HEK293 (cell line): ENCODE data around the gene DUSP6.

Experiments
- CTCF ChIA-PET: fragments of 350-600 bp; formaldehyde crosslinking; extraction: SDS; loops from one replicate; lab custom pipeline; 2021; ENCODE audit warnings: antibody characterized with exemption; lab: Yijun Ruan, JAX
- POLR2A ChIA-PET: fragments of 300-600 bp; formaldehyde crosslinking; extraction: SDS; loops from one replicate; lab custom pipeline; 2020; ENCODE audit warnings: antibody characterized with exemption, inconsistent platforms; lab: Yijun Ruan, JAX
- H3K27ac ChIP-seq: fragments of 200-500 bp; sonication (Bioruptor generic); 2 replicates; pipeline ENCODE4 v1.5.1; 2014; ENCODE audit warnings: low read depth, low read length, control low read depth, inconsistent platforms; ENCODE audit errors: extremely low read depth
- H3K36me3 ChIP-seq, 2 experiments: fragments of 200-500 bp in 1 of 2; sonication (Bioruptor generic) in 1 of 2; 1 replicate in 1 of 2; 2 replicates in 1 of 2; pipeline ENCODE4 v1.5.1; 2014 to 2017; ENCODE audit warnings: inconsistent platforms in 2 of 2, low read length in 2 of 2; ENCODE audit not compliant: control insufficient read depth in 2 of 2, insufficient read depth in 1 of 2
- H3K4me1 ChIP-seq: fragments of 200-500 bp; sonication (Bioruptor generic); 2 replicates; pipeline ENCODE4 v1.5.1; 2014; ENCODE audit warnings: mild to moderate bottlenecking, low read length, inconsistent platforms; ENCODE audit not compliant: control insufficient read depth, insufficient read depth
- H3K4me3 ChIP-seq: 2 replicates; pipeline ENCODE4 v1.5.1; 2011; ENCODE audit warnings: low read depth, mild to moderate bottlenecking, control low read depth, low read length, moderate library complexity
- H3K9me3 ChIP-seq: fragments of 200-500 bp; sonication (Bioruptor generic); 2 replicates; pipeline ENCODE4 v1.5.1; 2014; ENCODE audit warnings: low read depth, low read length, inconsistent platforms; ENCODE audit not compliant: control insufficient read depth, insufficient read depth
- BCL11B ChIP-seq: fragments of 450-650 bp; formaldehyde crosslinking; IDR thresholded peaks from 2 replicates; pipeline ENCODE4 v1.5.1; 2016; ENCODE audit warnings: low read depth, missing biosample characterization, missing genetic modification characterization
- GLIS2 ChIP-seq: fragments of 450-650 bp; formaldehyde crosslinking; IDR thresholded peaks from 2 replicates; pipeline ENCODE4 v1.5.1; 2016; ENCODE audit warnings: missing biosample characterization, missing genetic modification characterization
- INSM2 ChIP-seq: fragments of 450-650 bp; formaldehyde crosslinking; IDR thresholded peaks from 2 replicates; pipeline ENCODE4 v1.5.1; 2016; ENCODE audit warnings: missing biosample characterization, missing genetic modification characterization
- KLF1 ChIP-seq: fragments of 450-650 bp; formaldehyde crosslinking; IDR thresholded peaks from 2 replicates; pipeline ENCODE4 v1.5.1; 2016; ENCODE audit warnings: missing biosample characterization, missing genetic modification characterization
- KLF7 ChIP-seq: fragments of 450-650 bp; formaldehyde crosslinking; IDR thresholded peaks from 2 replicates; pipeline ENCODE4 v1.5.1; 2016; ENCODE audit warnings: missing biosample characterization, missing genetic modification characterization, borderline replicate concordance
- PATZ1 ChIP-seq: fragments of 450-650 bp; formaldehyde crosslinking; IDR thresholded peaks from 2 replicates; pipeline ENCODE4 v1.5.1; 2016; ENCODE audit warnings: missing biosample characterization, missing genetic modification characterization
- PRDM10 ChIP-seq: fragments of 450-650 bp; formaldehyde crosslinking; IDR thresholded peaks from 2 replicates; pipeline ENCODE4 v1.5.1; 2016; ENCODE audit warnings: missing biosample characterization, missing genetic modification characterization
- PRDM4 ChIP-seq: fragments of 450-650 bp; formaldehyde crosslinking; IDR thresholded peaks from 2 replicates; pipeline ENCODE4 v1.5.1; 2017; ENCODE audit warnings: missing biosample characterization, missing genetic modification characterization
- ZBTB1 ChIP-seq: fragments of 450-650 bp; formaldehyde crosslinking; IDR thresholded peaks from 2 replicates; pipeline ENCODE4 v1.5.1; 2016; ENCODE audit warnings: missing biosample characterization, missing genetic modification characterization
- ZBTB6 ChIP-seq: fragments of 450-650 bp; formaldehyde crosslinking; IDR thresholded peaks from 2 replicates; pipeline ENCODE4 v1.5.1; 2017; ENCODE audit warnings: missing biosample characterization, missing genetic modification characterization
- ZBTB8A ChIP-seq: fragments of 450-650 bp; formaldehyde crosslinking; IDR thresholded peaks from 2 replicates; pipeline ENCODE4 v1.5.1; 2016; ENCODE audit warnings: missing biosample characterization, missing genetic modification characterization
- ZNF132 ChIP-seq: fragments of 450-650 bp; formaldehyde crosslinking; IDR thresholded peaks from 2 replicates; pipeline ENCODE4 v1.5.1; 2017; ENCODE audit warnings: missing biosample characterization, missing genetic modification characterization, borderline replicate concordance
- ZNF16 ChIP-seq: fragments of 450-650 bp; formaldehyde crosslinking; IDR thresholded peaks from 2 replicates; pipeline ENCODE4 v1.5.1; 2016; ENCODE audit warnings: low read depth, missing biosample characterization, missing genetic modification characterization
- ZNF18 ChIP-seq: fragments of 450-650 bp; formaldehyde crosslinking; IDR thresholded peaks from 2 replicates; pipeline ENCODE4 v1.5.1; 2016; ENCODE audit warnings: missing biosample characterization, missing genetic modification characterization
- ZNF2 ChIP-seq: fragments of 450-650 bp; formaldehyde crosslinking; IDR thresholded peaks from 2 replicates; pipeline ENCODE4 v1.5.1; 2016; ENCODE audit warnings: missing biosample characterization, missing genetic modification characterization
- ZNF639 ChIP-seq: fragments of 450-650 bp; formaldehyde crosslinking; IDR thresholded peaks from 2 replicates; pipeline ENCODE4 v1.5.1; 2016; ENCODE audit warnings: missing biosample characterization, missing genetic modification characterization
- ZNF664 ChIP-seq: fragments of 450-650 bp; formaldehyde crosslinking; IDR thresholded peaks from 2 replicates; pipeline ENCODE4 v1.5.1; 2016; ENCODE audit warnings: missing biosample characterization, missing genetic modification characterization

Gene DUSP6

GRCh38 chr12:89319606-89320005 is 32.7 kb downstream of the DUSP6 start:
- Histone ChIP-seq H3K4me1 (peaks cover 9% of the 10 kb centered on the region), H3K27ac (no peak overlapping the region), H3K9me3 (no peaks in the 10 kb centered on the region), H3K36me3 (no peaks in the 10 kb centered on the region)
- POLR2A ChIA-PET = no interaction called here
- CTCF ChIA-PET = no interaction called here
- TF ChIP-seq ZNF664 = no peak
- no peak for TF ChIP-seq ZNF639 (tag by site-specific recombination)
- no peak for TF ChIP-seq ZNF2 (tag by site-specific recombination)
- TF ChIP-seq ZBTB8A (tag by site-specific recombination) = no peak
- TF ChIP-seq, all 188 proteins: peak for 0
- H3K4me3 ChIP-seq = no peak overlapping the region

GRCh38 chr12:89319122-89319521 is 33.2 kb downstream of the DUSP6 start:
- CTCF ChIA-PET = no interaction called here
- Histone ChIP-seq H3K27ac (no peak overlapping the region), H3K9me3 (no peaks in the 10 kb centered on the region), H3K4me1 (peaks cover 9% of the 10 kb centered on the region), H3K36me3 (no peaks in the 10 kb centered on the region), H3K4me3 (no peak overlapping the region)
- no peak for TF ChIP-seq PRDM10 (tag by site-specific recombination)
- no peak for TF ChIP-seq KLF1 (tag by site-specific recombination)
- no peak for TF ChIP-seq ZNF18
- POLR2A ChIA-PET = no interaction called here

- POLR2A ChIA-PET = no interaction called here
- Histone ChIP-seq H3K27ac (peak overlapping the region; percentile 38; the same call in 1 of the 2 replicates), H3K4me3 (no peak overlapping the region), H3K9me3 (no peaks in the 10 kb centered on the region), H3K4me1 (peaks cover 9% of the 10 kb centered on the region), H3K36me3 (no peaks in the 10 kb centered on the region)
- CTCF ChIA-PET = interaction anchor here (1.2 kb wide), 1 partner anchor 145 kb away, joined by 5 read pairs; no protein-coding TSS in a partner anchor
- TF ChIP-seq GLIS2 = no peak
- no peak for TF ChIP-seq ZNF16 (tag by site-specific recombination)
- no peak for TF ChIP-seq ZBTB6 (tag by site-specific recombination)
- TF ChIP-seq BCL11B (tag by site-specific recombination) = no peak
- TF ChIP-seq ZNF132 (tag by site-specific recombination) = no peak
- no peak for TF ChIP-seq INSM2 (tag by site-specific recombination)
- no peak for TF ChIP-seq PATZ1 (tag by site-specific recombination)
- no peak for TF ChIP-seq KLF7 (tag by site-specific recombination)
- TF ChIP-seq ZBTB1 (tag by site-specific recombination) = no peak
- TF ChIP-seq PRDM4 (tag by site-specific recombination) = peak; percentile 30; the same call in 1 of the 2 replicates
These were observed 35.6 kb downstream of the DUSP6 start for GRCh38 chr12:89316705-89317139.
